ENCODE measurements around the gene CAMK4.

Gene CAMK4

GRCh38 chr5:111507276-111507675 is 283.1 kb downstream of the CAMK4 start:
- no peak for DNase-seq

DNA sequence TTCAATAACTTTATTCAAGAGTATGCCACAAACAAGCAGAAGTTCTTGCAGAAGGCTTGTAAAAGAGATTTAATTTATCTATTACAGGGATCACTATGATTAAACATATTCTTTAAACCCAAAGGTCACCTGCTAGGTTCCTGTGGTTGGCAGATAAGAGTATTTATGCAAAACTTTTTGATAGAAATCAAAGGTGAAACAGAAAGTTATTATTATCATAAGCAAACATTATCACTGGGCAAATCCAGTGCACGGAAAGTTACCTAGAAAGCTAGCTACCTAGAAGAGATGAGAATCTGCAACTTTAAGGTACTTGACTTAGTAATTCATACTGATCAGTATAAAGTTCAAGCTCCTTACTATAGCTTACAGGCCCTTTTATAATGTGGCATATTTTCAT is 284.9 kb downstream of the CAMK4 start:
- DNase-seq: no peak

DNA sequence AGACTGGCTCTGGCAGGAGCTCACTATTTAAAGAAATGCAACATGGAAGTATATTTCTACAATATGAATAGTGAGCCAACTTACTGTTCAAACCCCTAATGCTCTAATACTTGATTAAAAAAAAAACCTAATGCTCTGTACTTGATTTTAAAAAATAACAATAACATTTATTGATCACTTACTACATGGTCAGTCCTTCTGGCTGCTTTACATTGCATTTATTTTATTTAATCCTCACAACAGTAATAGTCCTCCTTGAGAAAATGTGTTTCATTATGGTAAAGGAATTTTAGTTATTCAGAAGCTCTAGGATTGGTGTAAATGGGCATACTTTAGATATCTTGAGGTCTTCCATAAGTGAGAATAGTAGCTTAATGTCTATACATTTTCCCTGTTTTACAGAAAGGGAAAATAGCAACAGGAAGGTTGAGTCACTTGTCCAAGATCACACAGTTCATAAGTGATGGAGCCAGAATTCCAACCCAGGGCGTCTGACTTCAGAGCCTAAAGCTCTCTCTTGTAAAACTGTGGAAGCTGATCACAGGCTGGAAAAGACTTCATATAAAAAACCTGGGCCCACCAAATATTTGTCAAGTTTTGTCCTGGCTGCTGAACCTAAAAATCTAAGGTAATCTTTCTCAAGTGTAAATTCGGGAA is 287.1 kb downstream of the CAMK4 start:
- no peak for DNase-seq

GRCh38 chr5:111511831-111512374 is 287.7 kb downstream of the CAMK4 start:
- no peak for DNase-seq

DNA sequence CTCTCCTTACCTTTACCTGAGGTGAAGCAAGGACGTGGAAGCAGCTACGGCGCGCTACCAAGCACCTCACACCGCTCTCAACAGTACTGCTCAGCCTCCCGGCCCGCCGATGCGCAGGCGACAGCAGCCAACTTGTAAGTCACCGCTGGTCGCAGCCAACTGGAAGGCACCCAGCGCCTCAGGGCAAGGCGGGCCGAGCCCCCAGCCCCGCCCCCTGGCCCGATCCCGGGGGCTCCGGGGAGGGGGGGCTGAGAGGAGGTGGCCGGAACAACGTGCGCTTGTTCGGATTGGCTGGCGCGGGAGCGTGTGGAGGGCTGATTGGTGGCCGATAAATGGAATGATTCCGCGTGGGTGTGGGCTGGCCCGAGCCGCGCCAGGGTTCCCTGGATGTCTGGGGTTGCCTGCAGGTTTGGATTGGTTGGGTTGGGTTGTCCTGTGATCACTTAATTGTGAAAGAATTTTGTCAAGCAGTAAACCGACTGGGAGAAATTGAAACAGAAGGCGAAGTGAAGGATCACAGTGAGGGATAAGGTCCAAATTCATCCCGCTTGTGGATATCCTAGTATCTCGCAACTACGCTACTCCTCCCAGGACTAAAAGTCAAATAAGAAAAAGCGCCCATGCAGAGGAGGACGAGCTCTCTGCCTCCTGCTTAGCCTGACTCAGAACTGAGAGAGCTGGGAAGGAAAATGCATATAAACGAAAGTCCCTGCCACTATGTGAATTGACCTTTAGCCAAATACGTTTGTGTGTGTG is 288.4 kb downstream of the CAMK4 start, which contains the start of gene STARD4:
STARD4 (minus strand) TSS at position 161 of the 756 bp plus-strand sequence. CDS start 5,102 bp downstream, outside the sequence.
- DNase-seq: peak; percentile 95

GRCh38 chr5:111513131-111513520 is 288.9 kb downstream of the CAMK4 start:
- DNase-seq: no peak

- no peak for DNase-seq
Observed at GRCh38 chr5:111514087-111514486, 289.9 kb downstream of the CAMK4 start.

GRCh38 chr5:111517853-111518501 is 293.8 kb downstream of the CAMK4 start:
- no peak for DNase-seq

GRCh38 chr5:111518777-111519176 is 294.6 kb downstream of the CAMK4 start:
- DNase-seq: no peak

DNA sequence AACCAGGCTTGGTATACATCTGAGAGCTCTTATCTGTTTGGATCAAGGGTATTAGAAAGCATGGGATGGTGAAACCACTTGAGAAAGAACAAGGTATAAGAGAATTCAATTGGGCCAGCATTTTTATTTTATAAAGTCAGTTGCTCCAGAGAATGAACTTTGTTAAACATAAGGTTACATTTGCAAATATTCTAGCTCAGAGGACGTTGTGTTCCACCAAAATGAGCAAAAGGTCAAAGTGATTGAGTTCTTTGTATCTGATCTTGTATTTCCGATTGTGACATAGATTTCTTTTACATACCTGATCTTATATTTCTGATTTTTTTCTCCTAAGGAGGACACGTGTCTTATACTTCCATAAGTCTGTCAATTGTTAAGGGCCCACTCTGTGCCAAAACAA is 296.7 kb downstream of the CAMK4 start:
- no peak for DNase-seq

DNA sequence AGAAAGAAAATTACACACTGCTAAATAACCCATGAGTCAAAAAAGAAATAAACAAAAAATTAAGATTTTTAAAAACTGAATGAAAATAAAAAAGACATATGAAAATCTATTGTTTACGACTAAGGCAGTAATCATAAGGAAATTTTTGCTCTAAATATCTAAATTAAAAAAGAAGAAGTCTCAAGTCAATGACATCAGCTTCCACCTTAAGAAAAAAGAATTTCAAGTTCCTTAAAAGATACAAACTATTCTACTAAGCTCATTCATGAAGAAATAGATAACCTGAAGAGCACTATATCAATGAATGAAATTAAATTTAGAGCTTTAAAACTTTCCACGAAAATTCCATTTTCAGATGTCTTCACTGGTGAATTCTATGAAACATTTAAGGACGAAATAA is 303.9 kb downstream of the CAMK4 start:
- DNase-seq: no peak

DNA sequence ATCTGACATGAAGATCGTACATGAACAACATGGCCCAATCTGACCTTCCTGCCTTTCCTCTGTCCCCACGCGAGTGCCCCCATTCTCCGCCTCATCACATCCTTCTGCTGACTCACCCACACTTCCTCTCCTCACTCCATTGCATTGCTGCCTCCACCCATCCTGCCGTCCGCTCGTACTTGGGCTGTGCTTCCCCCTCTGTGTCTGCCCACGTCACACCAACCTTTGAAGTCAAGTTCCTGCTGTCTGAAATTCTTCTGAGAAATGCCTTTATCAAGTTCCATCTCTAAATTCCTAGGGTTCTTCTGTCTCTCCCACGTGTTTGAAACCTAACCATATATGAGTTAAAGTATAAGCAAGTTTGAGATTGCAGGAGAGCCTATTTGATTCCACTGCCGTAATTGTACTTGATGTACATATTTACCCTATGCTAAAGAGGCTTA is 306.1 kb downstream of the CAMK4 start:
- peak; percentile 93 for DNase-seq

DNA sequence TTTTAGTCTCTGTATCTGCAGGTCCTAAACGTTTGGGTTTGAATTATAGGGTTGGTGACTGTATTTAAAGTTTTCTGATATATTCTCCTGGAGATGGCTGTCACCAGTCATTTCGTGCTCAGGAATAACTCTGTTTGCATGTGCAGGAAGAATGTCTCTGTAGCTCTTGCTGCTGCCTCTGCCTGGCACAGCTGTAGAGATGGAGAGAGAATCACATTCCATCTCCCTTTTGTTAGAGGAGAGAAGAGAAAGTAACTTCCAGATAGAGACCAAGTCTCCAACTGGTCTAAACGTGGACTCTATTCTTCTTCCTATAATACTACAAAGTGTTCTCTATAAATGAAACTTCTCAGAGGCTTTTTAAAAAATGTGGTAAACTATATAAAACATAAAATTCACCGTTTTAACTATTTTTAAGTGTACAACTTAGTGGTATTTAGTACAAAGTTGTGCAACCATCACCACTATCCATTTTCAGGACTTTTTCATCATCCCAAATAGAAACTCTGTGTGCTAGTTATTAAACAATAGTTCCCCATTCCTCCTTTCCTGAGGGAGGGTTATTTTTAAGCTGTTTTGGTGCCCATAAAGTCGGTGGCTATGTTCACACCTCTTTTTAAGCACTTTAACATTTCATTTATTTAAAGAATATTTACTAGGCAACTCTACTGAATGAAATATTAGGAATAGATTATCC is 308.9 kb downstream of the CAMK4 start:
- no peak for DNase-seq

- DNase-seq: no peak
Observed at GRCh38 chr5:111535879-111536549, 311.8 kb downstream of the CAMK4 start.

DNA sequence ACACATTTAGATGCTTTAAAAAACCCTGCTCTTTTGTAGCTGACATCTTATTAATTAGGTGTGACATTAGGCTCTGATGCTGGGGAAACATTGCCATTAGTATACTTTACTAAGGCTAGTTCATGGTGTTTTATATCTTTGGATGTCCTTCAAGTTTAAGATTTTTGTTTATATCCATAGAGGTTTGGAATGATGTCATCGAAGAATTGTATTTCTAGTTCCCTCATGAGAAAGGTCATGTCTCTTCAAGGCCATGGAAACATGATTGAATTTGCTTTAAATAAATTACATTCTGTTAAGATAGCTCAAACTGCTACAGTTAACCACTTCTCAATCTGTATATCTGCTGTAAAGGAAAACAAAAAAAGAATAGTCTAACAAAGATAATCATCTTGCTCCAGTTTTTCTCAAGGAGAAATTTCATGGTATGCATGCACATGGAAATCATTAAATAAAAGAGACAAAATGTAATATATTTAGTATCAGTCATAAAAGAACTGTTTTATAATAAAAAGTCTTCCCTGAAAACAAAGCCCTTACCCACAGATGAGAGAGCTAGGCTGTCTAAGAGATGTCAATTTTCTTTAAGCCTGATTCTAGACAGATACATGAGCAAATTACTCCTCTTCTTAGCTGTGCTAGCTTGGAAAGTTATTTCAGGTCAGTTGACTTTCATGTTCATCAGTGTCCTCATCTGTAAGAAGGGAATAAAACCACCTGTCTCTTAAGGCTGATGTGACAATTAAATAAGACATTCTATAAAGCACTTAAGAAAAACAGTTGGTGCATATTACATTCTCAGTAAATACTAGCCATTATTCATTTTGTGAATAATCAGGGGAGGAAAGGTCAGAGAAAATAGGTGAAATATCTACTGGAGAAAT is 313.2 kb downstream of the CAMK4 start:
- no peak for DNase-seq
